ENCODE data around the gene EFHC1.
"Not testable (repeated sequence)": the region's sequence is repeated elsewhere in the genome, so short reads cannot be mapped to it uniquely, and the experiment has no call there.

The EFHC1 gene

DNA sequence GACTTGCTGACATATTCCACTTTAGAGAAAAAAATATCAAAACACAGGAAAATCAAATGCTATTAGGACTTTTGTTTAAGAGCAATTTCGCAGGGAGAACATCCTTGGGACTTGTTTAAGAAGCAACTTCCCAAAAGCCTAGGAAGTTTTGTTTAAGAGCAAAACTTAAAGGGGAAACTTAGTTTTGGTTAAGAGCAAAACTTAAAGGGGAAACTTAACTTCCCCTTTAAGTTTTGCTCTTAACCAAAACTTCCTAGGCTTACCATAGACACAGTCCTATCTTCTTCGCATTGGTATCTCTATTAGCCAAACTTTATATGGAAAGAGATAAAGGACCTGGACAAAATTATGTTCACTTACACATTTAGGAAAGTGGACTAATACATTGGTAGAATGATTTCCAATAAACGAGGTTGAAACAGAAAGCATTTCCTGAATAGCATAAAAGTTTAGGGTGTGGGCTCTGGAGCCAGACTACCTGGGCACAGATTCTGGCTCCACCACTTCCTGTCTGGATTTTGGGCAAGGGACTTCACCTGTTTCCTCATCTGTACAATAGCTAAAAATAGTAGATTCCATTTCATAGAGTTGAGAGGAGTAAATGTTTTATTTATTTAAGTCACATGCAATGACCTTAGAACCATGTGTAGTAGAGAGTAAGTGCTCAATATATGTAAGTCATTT, 42.5 kb upstream of the EFHC1 start:
- TF ChIP-seq, protein P1, sequence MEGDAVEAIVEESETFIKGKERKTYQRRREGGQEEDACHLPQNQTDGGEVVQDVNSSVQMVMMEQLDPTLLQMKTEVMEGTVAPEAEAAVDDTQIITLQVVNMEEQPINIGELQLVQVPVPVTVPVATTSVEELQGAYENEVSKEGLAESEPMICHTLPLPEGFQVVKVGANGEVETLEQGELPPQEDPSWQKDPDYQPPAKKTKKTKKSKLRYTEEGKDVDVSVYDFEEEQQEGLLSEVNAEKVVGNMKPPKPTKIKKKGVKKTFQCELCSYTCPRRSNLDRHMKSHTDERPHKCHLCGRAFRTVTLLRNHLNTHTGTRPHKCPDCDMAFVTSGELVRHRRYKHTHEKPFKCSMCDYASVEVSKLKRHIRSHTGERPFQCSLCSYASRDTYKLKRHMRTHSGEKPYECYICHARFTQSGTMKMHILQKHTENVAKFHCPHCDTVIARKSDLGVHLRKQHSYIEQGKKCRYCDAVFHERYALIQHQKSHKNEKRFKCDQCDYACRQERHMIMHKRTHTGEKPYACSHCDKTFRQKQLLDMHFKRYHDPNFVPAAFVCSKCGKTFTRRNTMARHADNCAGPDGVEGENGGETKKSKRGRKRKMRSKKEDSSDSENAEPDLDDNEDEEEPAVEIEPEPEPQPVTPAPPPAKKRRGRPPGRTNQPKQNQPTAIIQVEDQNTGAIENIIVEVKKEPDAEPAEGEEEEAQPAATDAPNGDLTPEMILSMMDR (conservative IDR thresholded peaks at IDR 0.05; ENCODE audit: low read depth, low read length): no peak
- no peak overlapping the region for H3K4me3 ChIP-seq (ENCODE audit: low read length)
- no peak for DNase-seq (ENCODE audit: low read depth)

DNA sequence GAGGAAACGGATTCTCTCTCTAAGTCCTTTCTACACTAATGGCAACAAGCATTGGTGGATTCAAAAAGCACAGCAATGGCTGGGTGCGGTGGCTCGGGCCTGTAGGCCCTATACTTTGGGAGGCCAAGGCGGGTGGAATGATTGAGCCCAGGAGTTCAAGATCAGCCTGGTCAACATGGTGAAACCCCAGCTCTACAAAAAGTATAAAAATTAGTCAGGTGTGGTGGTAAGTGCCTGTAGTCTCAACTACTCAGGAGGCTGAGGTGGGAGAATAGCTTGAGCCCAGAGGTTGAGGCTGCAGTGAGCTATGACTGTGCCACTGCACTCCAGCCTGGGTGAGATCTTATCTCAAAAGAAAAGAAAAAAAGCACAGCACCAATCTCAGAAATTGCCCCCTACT, 38.9 kb upstream of the EFHC1 start:
- no peak overlapping the region for H3K4me3 ChIP-seq (ENCODE audit: low read length)
- no peak for DNase-seq (ENCODE audit: low read depth)
- TF ChIP-seq, protein P1 (conservative IDR thresholded peaks at IDR 0.05; ENCODE audit: low read depth, low read length): no peak

DNA sequence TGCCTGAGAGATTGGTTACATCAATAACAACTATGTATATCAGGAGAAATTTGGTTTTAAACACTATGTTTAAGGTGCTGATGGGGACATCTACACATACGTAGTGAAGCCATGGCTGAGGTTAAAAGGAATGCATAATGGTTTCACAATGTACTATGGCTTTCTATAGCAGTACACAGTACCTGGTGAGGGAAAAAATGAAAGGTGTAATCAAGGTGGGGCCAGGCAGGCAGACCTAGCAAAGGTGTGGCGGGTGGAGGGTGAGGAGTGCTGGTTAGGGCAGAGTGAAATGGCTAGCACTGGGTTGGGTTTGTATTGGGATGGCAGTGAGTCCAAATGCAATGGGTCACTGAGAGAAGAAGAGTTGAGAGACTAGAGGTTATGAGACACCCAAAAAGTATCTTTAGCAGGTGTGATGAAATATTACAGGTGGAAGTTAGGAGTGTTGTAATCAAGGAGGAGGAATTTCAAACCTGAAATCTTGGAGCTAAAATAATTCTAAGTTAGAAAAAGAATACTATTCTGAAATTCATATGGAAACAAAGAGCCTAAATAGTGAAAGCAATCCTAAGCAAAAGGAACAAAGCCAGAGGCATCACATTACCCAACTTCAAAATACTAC, 35.9 kb upstream of the EFHC1 start:
- DNase-seq (ENCODE audit: low read depth): no peak
- TF ChIP-seq, protein P1 (conservative IDR thresholded peaks at IDR 0.05; ENCODE audit: low read depth, low read length): no peak

DNA sequence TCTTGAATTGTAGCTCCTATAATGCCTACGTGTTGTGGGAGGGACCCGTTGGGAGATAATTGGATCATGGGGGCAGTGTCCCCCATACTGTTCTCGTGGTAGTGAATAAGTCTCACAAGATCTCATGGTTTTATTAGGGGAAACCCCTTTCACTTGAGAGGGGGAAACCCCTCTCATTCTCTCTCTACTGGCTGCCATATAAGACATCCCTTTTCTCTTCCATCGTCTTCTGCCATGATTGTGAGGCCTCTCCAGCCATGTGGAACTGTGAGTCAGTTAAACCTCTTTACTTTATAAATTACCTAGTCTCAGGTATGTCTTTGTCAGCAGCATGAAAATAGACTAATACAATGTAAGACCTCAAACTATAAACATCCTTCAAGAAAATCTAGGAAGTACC, 35.1 kb upstream of the EFHC1 start:
- H3K4me3 ChIP-seq (ENCODE audit: low read length): no peak overlapping the region
- TF ChIP-seq, protein P1 (conservative IDR thresholded peaks at IDR 0.05; ENCODE audit: low read depth, low read length): no peak
- DNase-seq (ENCODE audit: low read depth): no peak

More for the DNA sequence above, 35.9 kb upstream of the EFHC1 start:
- H3K4me3 ChIP-seq (ENCODE audit: low read length): no peak overlapping the region

DNA sequence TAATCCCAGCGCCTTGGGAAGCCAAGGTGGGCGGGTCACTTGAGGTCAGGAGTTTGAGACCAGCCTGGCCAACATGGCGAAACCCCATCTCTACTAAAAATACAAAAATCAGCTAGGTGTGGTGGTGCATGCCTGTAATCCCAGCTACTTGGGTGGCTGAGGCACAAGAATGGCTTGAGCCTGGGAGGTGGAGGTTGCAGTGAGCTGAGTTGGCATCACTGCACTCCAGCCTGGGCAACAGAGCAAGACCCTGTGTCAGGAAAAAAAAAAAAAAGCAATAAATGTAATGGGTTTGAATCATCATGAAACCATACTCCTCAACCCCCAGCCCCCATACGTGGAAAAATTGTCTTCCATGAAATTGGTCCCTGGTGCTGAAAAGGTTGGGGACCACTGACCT, 32.0 kb upstream of the EFHC1 start:
- not testable (repeated sequence) for DNase-seq (ENCODE audit: low read depth)

DNA sequence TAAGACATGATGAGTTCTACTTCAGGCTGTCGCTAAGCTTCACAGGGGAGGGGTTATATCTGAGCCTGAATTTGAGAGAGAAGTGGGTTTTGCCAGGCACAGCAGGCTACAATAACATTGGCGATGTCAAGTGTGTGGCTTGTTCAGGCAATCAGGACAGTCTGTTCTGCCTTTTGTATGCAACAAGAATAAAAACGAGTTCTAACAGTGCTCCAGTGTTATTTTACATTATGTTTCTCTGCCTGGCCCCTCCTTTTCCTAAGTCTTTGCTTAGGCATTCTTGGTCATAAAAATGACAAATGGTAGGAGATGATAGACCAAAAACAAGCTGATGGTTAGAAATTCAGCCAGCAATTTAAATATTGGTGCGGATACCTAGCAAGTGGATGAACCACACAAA, 31.4 kb upstream of the EFHC1 start:
- H3K4me3 ChIP-seq (ENCODE audit: low read length): no peak overlapping the region
- DNase-seq (ENCODE audit: low read depth): no peak
- TF ChIP-seq, protein P1 (conservative IDR thresholded peaks at IDR 0.05; ENCODE audit: low read depth, low read length): no peak

More for the DNA sequence above, 32.0 kb upstream of the EFHC1 start:
- not testable (repeated sequence) for H3K4me3 ChIP-seq (ENCODE audit: low read length)

DNA sequence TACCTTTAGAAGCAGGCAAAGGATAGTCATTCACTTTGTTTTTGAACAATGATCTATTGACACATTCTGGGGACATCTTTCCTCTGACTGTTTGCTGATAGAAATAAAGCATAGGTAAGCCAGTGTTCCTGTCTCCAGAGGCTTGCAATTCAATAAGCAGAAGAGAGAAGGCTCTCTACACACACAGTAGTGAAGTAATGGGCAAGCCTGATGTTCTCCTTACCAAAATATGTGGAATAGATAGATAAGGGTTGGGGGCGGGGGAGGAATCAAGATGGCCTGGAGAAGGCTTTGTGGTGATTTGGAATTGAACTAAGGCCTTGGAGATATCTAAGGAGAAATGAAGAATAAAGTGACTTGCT, 30.9 kb upstream of the EFHC1 start:
- TF ChIP-seq, protein P1 (conservative IDR thresholded peaks at IDR 0.05; ENCODE audit: low read depth, low read length): no peak
- DNase-seq (ENCODE audit: low read depth): no peak
- no peak overlapping the region for H3K4me3 ChIP-seq (ENCODE audit: low read length)

Measured in retinal pigment epithelial cell (primary cell).